Measurements from ENCODE around the gene TSPAN13. TPM values are rescaled to one million over a fixed set of nuclear protein-coding genes. Genes with fewer than 3 reads are reported as not detected.

The TSPAN13 gene
- total RNA-seq, 1 experiment from 2014 or later: 31.1 TPM

GRCh38 chr7:16758631-16759611 is 5.4 kb downstream of the TSPAN13 start:
- Histone ChIP-seq H3K27ac (no peak overlapping the region), H3K4me3 (no peak overlapping the region)
- intact Hi-C loops (cut with micrococcal nuclease; ENCODE audit: unreplicated experiment): no loop called here

GRCh38 chr7:16759840-16760239 is 6.3 kb downstream of the TSPAN13 start:
- Histone ChIP-seq H3K9me3 (ENCODE audit: insufficient read depth, low read depth) (no peaks in the 10 kb centered on the region), H3K36me3 (ENCODE audit: low read depth) (peaks cover 4% of the 10 kb centered on the region; the same call in 1 of the 2 replicates), H3F3A (ENCODE audit: insufficient read depth, low read depth) (peaks cover 4% of the 10 kb centered on the region; the same call in 1 of the 2 replicates), H3K79me2 (ENCODE audit: low read depth) (peaks cover 72% of the 10 kb centered on the region), H3K27me3 (ENCODE audit: insufficient read depth, low read depth) (no peaks in the 10 kb centered on the region), H4K20me1 (ENCODE audit: insufficient read depth) (no peaks in the 10 kb centered on the region), H3K27ac (no peak overlapping the region), H3K4me1 (replicated peaks; ENCODE audit: insufficient read depth) (peaks cover 22% of the 10 kb centered on the region), H3K9me2 (ENCODE audit: insufficient read depth) (no peaks in the 10 kb centered on the region), H3K4me2 (no peak overlapping the region), H2AFZ (no peak overlapping the region), H3K4me3 (no peak overlapping the region)
- BruUV-seq (replicated peaks): no TSS peak
- intact Hi-C loops (cut with micrococcal nuclease; ENCODE audit: unreplicated experiment): no loop called here
- POLR2A ChIA-PET (ENCODE audit: unreplicated experiment): no interaction called here
- TF ChIP-seq EZH2 (IDR thresholded peaks at IDR 0.05; ENCODE audit: low read depth) (no peak), CTCF (conservative IDR thresholded peaks at IDR 0.05) (no peak)
- no peak for DNase-seq
- CTCF ChIA-PET: no interaction called here

More at GRCh38 chr7:16758631-16759611, 5.4 kb downstream of the TSPAN13 start:
- Histone ChIP-seq H3K36me3 (ENCODE audit: low read depth) (peaks cover 4% of the 10 kb centered on the region; the same call in 1 of the 2 replicates), H3K4me2 (no peak overlapping the region), H3K9me2 (ENCODE audit: insufficient read depth) (no peaks in the 10 kb centered on the region), H3F3A (ENCODE audit: insufficient read depth, low read depth) (peaks cover 9% of the 10 kb centered on the region; the same call in 1 of the 2 replicates), H2AFZ (no peak overlapping the region), H3K79me2 (ENCODE audit: low read depth) (peaks cover 67% of the 10 kb centered on the region), H3K4me1 (replicated peaks; ENCODE audit: insufficient read depth) (peaks cover 22% of the 10 kb centered on the region), H3K27me3 (ENCODE audit: insufficient read depth, low read depth) (no peaks in the 10 kb centered on the region), H4K20me1 (ENCODE audit: insufficient read depth) (no peaks in the 10 kb centered on the region), H3K9me3 (ENCODE audit: insufficient read depth, low read depth) (no peaks in the 10 kb centered on the region)
- ChIA-PET POLR2A (ENCODE audit: unreplicated experiment) (no interaction called here), CTCF (no interaction called here)
- no TSS peak for BruUV-seq (replicated peaks)
- no peak for TF ChIP-seq CTCF (conservative IDR thresholded peaks at IDR 0.05)
- TF ChIP-seq EZH2 (IDR thresholded peaks at IDR 0.05; ENCODE audit: low read depth): no peak
- DNase-seq: no peak

GRCh38 chr7:16762177-16762576 is 8.6 kb downstream of the TSPAN13 start:
- no peak overlapping the region for H3K4me3 ChIP-seq
- BruUV-seq (replicated peaks): no TSS peak
- H3K4me1 ChIP-seq (replicated peaks; ENCODE audit: insufficient read depth): no peaks in the 10 kb centered on the region
- DNase-seq: no peak
- TF ChIP-seq CTCF (conservative IDR thresholded peaks at IDR 0.05) (no peak), EZH2 (IDR thresholded peaks at IDR 0.05; ENCODE audit: low read depth) (no peak)
- H3K36me3 ChIP-seq (ENCODE audit: low read depth): peaks cover 4% of the 10 kb centered on the region; the same call in 1 of the 2 replicates
- H3K27ac ChIP-seq: no peak overlapping the region
- ChIA-PET POLR2A (ENCODE audit: unreplicated experiment) (no interaction called here), CTCF (no interaction called here)
- no peaks in the 10 kb centered on the region for H4K20me1 ChIP-seq (ENCODE audit: insufficient read depth)
- H3F3A ChIP-seq (ENCODE audit: insufficient read depth, low read depth): no peaks in the 10 kb centered on the region
- H3K9me2 ChIP-seq (ENCODE audit: insufficient read depth): no peaks in the 10 kb centered on the region
- H3K27me3 ChIP-seq (ENCODE audit: insufficient read depth, low read depth): no peaks in the 10 kb centered on the region
- peaks cover 52% of the 10 kb centered on the region for H3K79me2 ChIP-seq (ENCODE audit: low read depth)
- H3K4me2 ChIP-seq: no peak overlapping the region
- no peaks in the 10 kb centered on the region for H3K9me3 ChIP-seq (ENCODE audit: insufficient read depth, low read depth)
- no peak overlapping the region for H2AFZ ChIP-seq
- intact Hi-C loops (cut with micrococcal nuclease; ENCODE audit: unreplicated experiment): no loop called here
